ENCODE measurements around the gene CALR. TPM values are rescaled to one million over a fixed set of nuclear protein-coding genes. Genes with fewer than 3 reads are reported as not detected.

CALR gene
- total RNA-seq, 1 donor: 1,092 TPM

Small RNA genes within 50 kb of the gene (small RNA-seq; reads per million reads assigned to genes)
- 1.1 reads per million, percentile 41 among the genes with 10 or more reads in this experiment for gene MIR5695
- gene MIR6515: 2.4 reads per million, percentile 72 among the genes with 10 or more reads in this experiment

Other genes starting within 250 kb of the CALR start
- gene FBXW9, start 242.0 kb upstream of the CALR start, total RNA-seq: 31.2 TPM
- gene TNPO2, start 214.7 kb upstream of the CALR start, total RNA-seq: 68.1 TPM
- 162 TPM for gene TRIR, start 203.9 kb upstream of the CALR start, total RNA-seq
- gene GET3, start 201.1 kb upstream of the CALR start, total RNA-seq: 106 TPM
- gene BEST2, start 186.8 kb upstream of the CALR start, total RNA-seq: not detected
- 29.9 TPM for gene HOOK2, start 163.1 kb upstream of the CALR start, total RNA-seq
- gene JUNB, start 147.1 kb upstream of the CALR start, total RNA-seq: 700 TPM
- gene PRDX2, start 136.8 kb upstream of the CALR start, total RNA-seq: 278 TPM
- not detected for gene THSD8, start 136.5 kb upstream of the CALR start, total RNA-seq
- gene RNASEH2A, start 132.0 kb upstream of the CALR start, total RNA-seq: 35.0 TPM
- gene RTBDN, start 104.0 kb upstream of the CALR start, total RNA-seq: not detected
- gene MAST1, start 100.1 kb upstream of the CALR start, total RNA-seq: 7.3 TPM
- 25.6 TPM for gene DNASE2, start 57.2 kb upstream of the CALR start, total RNA-seq
- 71.4 TPM for gene KLF1, start 51.4 kb upstream of the CALR start, total RNA-seq
- gene GCDH, start 47.4 kb upstream of the CALR start, total RNA-seq: 87.3 TPM
- 0.27 TPM for gene SYCE2, start 19.3 kb upstream of the CALR start, total RNA-seq
- 134 TPM for gene FARSA, start 4.9 kb upstream of the CALR start, total RNA-seq
- gene RAD23A, start 7.3 kb downstream of the CALR start, total RNA-seq: 84.3 TPM
- 24.5 TPM for gene GADD45GIP1, start 18.6 kb downstream of the CALR start, total RNA-seq
- under 0.01 TPM for gene DAND5, start 31.0 kb downstream of the CALR start, total RNA-seq
- gene NFIX, start 56.9 kb downstream of the CALR start, total RNA-seq: 23.4 TPM
- 305 TPM for gene LYL1, start 164.2 kb downstream of the CALR start, total RNA-seq
- 60.9 TPM for gene TRMT1, start 178.1 kb downstream of the CALR start, total RNA-seq
- gene NACC1, start 179.7 kb downstream of the CALR start, total RNA-seq: 73.5 TPM
- 86.2 TPM for gene STX10, start 211.8 kb downstream of the CALR start, total RNA-seq
- 382 TPM for gene IER2, start 211.8 kb downstream of the CALR start, total RNA-seq